GM12891 (cell line): ENCODE data around the gene CHCHD6.

Source experiments
- PAX5 ChIP-seq: IDR thresholded peaks from 2 replicates; pipeline ENCODE4 v1.6.1; 2011; ENCODE audit warnings: low read length, moderate library complexity, mild to moderate bottlenecking; ENCODE audit not compliant: insufficient read depth, severe bottlenecking
- POLR2A ChIP-seq: IDR thresholded peaks from 2 replicates; pipeline ENCODE4 v1.6.1; 2011; ENCODE audit warnings: low read depth, low read length, control low read depth
- POLR2AphosphoS5 ChIP-seq: IDR thresholded peaks from 2 replicates; pipeline ENCODE4 v1.6.1; 2011; ENCODE audit warnings: low read depth, low read length, control low read depth
- TAF1 ChIP-seq: IDR thresholded peaks from 2 replicates; pipeline ENCODE4 v1.6.1; 2011; ENCODE audit warnings: low read depth, low read length, control low read depth

GRCh38 chr3:126658584-126658983 is 45.5 kb upstream of the CHCHD6 start:
- TF ChIP-seq POLR2A (no peak), POLR2AphosphoS5 (no peak), PAX5 (no peak), TAF1 (no peak)
